Measurements from ENCODE around the gene GOLGA8B. TPM values are rescaled to one million over a fixed set of nuclear protein-coding genes. Genes with fewer than 3 reads are reported as not detected.
A peak's percentile ranks its signal among the peaks of the same experiment; 100 is the strongest.

Gene GOLGA8B
- total RNA-seq, 1 donor from 2014 or later: 45.2 TPM

GRCh38 chr15:34620142-34620541, 36.7 kb upstream of the GOLGA8B start:
- no peak for DNase-seq (ENCODE audit: low read depth)
- Histone ChIP-seq H3K27me3 (ENCODE audit: control insufficient read depth, insufficient read depth, low read length) (no peaks in the 10 kb centered on the region), H3K4me3 (ENCODE audit: low read depth, low read length) (no peak overlapping the region), H3K36me3 (ENCODE audit: control insufficient read depth, insufficient read depth, low read length) (no peaks in the 10 kb centered on the region)
- TF ChIP-seq CTCF (IDR thresholded peaks at IDR 0.05; ENCODE audit: insufficient read depth, low read length, poor library complexity, severe bottlenecking): no peak

- no peak for DNase-seq (ENCODE audit: low read depth)
- Histone ChIP-seq H3K36me3 (ENCODE audit: control insufficient read depth, insufficient read depth, low read length) (no peaks in the 10 kb centered on the region), H3K4me3 (ENCODE audit: low read depth, low read length) (no peak overlapping the region), H3K27me3 (ENCODE audit: control insufficient read depth, insufficient read depth, low read length) (no peaks in the 10 kb centered on the region)
- no peak for TF ChIP-seq CTCF (IDR thresholded peaks at IDR 0.05; ENCODE audit: insufficient read depth, low read length, poor library complexity, severe bottlenecking)
These were observed 35.7 kb upstream of the GOLGA8B start for GRCh38 chr15:34619151-34619550.

- no peak overlapping the region for H3K4me3 ChIP-seq (ENCODE audit: low read depth, low read length)
- H3K27me3 ChIP-seq (ENCODE audit: control insufficient read depth, insufficient read depth, low read length): no peaks in the 10 kb centered on the region
- TF ChIP-seq CTCF (IDR thresholded peaks at IDR 0.05; ENCODE audit: insufficient read depth, low read length, poor library complexity, severe bottlenecking): no peak
- DNase-seq (ENCODE audit: low read depth): no peak
- H3K36me3 ChIP-seq (ENCODE audit: control insufficient read depth, insufficient read depth, low read length): no peaks in the 10 kb centered on the region
These were observed 34.6 kb upstream of the GOLGA8B start for GRCh38 chr15:34618073-34618472.

- no peak for TF ChIP-seq CTCF (IDR thresholded peaks at IDR 0.05; ENCODE audit: insufficient read depth, low read length, poor library complexity, severe bottlenecking)
- Histone ChIP-seq H3K36me3 (ENCODE audit: control insufficient read depth, insufficient read depth, low read length) (no peaks in the 10 kb centered on the region), H3K4me3 (ENCODE audit: low read depth, low read length) (no peak overlapping the region), H3K27me3 (ENCODE audit: control insufficient read depth, insufficient read depth, low read length) (no peaks in the 10 kb centered on the region)
- peak; percentile 12 for DNase-seq (ENCODE audit: low read depth)
These were observed 33.2 kb upstream of the GOLGA8B start for GRCh38 chr15:34616613-34617012.

GRCh38 chr15:34613997-34614396, 30.5 kb upstream of the GOLGA8B start:
- Histone ChIP-seq H3K4me3 (ENCODE audit: low read depth, low read length) (no peak overlapping the region), H3K27me3 (ENCODE audit: control insufficient read depth, insufficient read depth, low read length) (no peaks in the 10 kb centered on the region), H3K36me3 (ENCODE audit: control insufficient read depth, insufficient read depth, low read length) (no peaks in the 10 kb centered on the region)
- no peak for DNase-seq (ENCODE audit: low read depth)
- no peak for TF ChIP-seq CTCF (IDR thresholded peaks at IDR 0.05; ENCODE audit: insufficient read depth, low read length, poor library complexity, severe bottlenecking)

- no peak for DNase-seq (ENCODE audit: low read depth)
- no peak for TF ChIP-seq CTCF (IDR thresholded peaks at IDR 0.05; ENCODE audit: insufficient read depth, low read length, poor library complexity, severe bottlenecking)
- Histone ChIP-seq H3K36me3 (ENCODE audit: control insufficient read depth, insufficient read depth, low read length) (no peaks in the 10 kb centered on the region), H3K4me3 (ENCODE audit: low read depth, low read length) (no peak overlapping the region), H3K27me3 (ENCODE audit: control insufficient read depth, insufficient read depth, low read length) (no peaks in the 10 kb centered on the region)
These were observed 29.9 kb upstream of the GOLGA8B start for GRCh38 chr15:34613301-34613700.
